Activated CD4-positive, CD25-positive, alpha-beta regulatory T cell treated with anti-CD3 and anti-CD28 coated beads, Interleukin-2, amount 50 U/mL, for 24 hours (primary cell): Measurements from ENCODE around the gene NCKAP5L.
"Not testable (repeated sequence)": the region's sequence is repeated elsewhere in the genome, so short reads cannot be mapped to it uniquely, and the experiment has no call there.

Experiments
- ATAC-seq, 2 donors: fragments of 150-1000 bp; cut with Tn5 transposase; one replicate each; pipeline ENCODE4 v1.10.0; 2021; ENCODE audit warnings: mild to moderate bottlenecking in 1 of 2, moderate library complexity in 1 of 2

Gene NCKAP5L

DNA sequence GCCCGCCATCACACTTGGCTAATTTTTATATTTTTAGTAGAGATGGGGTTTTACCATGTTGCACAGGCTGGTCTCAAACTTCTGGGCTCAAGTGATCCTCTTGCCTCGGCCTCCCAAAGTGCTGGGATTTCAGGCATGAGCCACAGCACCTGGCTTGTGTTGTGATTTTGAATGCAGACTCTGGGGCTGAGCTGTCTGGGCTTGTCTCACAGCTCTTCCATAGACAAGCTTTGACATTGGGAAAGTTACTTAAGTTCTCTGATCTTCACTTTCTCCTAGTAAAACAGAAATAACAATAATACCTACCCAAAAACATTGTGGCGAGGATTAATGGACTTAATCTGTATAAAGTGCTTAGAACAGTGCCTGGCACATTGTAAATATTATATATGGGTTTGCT lies 50.9 kb downstream of the NCKAP5L start:
- no peak for ATAC-seq

DNA sequence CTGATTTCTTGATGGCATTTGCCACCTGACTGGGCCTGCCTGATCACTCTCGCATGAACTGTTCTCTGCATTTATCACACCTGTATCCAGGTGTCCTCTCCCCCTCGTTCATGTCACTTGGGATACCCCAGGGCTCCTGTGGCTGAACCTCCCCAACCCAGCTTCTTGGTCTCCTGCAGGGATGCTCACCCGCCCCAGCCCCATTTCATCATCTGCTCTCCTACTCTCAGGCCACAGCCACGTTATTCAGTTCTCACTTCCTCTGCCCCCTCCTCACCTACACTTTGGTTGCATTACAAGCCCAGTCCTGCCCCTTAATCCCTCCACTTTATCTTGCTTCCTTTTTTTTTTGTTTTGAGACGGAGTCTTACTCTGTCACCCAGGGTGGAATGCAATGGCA lies 51.4 kb downstream of the NCKAP5L start:
- no peak for ATAC-seq

DNA sequence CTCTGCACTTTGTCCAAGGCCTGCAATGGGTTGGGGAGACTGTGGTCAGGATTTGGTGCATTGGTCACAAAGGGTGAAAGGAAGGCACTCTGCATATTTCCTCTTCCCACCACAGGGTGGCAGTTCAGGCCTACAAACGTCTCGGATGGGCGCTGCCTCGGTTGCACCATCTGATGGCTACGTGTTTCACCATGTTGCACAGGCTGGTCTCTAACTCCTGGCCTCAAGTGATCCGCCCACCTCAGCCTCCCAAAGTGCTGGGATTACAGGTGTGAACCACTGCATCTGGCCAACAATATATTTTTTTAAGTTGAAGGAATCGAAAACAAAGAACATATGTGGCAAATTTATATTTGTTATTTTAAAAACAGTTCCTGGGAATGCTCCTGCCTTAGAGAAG lies 51.8 kb downstream of the NCKAP5L start:
- peak; percentile 68 to 85 for ATAC-seq

DNA sequence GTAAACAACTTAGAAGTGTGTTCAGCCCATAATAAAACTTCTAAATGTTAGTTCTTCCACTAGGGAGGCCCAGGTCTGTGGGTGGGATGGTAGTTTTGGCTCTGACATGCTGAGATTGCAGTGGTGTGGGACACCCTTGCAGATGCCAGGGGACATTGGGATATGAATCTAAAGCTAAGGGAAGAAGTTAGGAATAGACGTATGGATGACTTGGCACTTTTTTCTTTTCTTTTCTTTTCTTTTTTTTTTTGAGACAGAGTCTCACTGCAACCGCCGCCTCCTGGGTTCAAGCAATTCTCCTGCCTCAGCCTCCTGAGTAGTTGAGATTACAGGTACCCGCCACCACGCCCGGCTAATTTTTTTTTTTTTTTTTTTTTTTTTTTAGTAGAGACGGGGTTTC lies 55.1 kb downstream of the NCKAP5L start:
- ATAC-seq, result not testable (repeated sequence)

DNA sequence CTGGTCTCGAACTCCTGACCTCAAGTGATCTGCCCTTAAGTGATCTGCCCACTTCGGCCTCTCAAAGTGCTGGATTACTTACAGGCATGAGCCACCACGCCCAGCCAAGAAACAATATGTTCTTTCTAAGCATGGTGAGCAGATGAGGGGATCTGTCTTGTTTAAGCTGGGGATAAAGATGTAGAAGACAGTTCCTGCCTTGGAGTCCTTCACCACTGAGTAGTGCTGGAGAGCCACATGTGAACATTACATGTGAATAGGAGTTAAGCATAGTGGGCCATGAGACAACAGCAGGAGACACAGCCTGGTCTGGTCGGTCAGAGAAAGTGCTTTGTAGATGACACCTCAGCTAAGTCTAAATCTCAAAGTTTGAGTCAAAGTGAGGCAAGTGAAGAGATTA lies 60.9 kb downstream of the NCKAP5L start:
- ATAC-seq, result no peak

DNA sequence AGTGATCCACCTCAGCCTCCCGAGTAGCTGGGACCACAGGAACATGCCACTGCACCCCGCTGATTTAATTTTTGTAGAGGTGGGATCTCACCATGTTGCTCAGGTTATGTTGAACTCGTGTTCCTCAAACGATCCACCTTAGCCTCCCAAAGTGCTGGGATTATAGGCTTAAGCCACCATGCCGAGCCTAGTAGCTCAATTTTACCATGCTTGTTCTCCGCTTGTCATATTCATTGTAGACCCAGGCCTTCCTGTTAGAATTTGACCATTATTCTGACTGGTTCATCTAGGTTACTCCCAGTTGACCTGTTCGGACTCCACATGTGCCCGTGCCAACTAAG lies 62.1 kb downstream of the NCKAP5L start:
- no peak for ATAC-seq

DNA sequence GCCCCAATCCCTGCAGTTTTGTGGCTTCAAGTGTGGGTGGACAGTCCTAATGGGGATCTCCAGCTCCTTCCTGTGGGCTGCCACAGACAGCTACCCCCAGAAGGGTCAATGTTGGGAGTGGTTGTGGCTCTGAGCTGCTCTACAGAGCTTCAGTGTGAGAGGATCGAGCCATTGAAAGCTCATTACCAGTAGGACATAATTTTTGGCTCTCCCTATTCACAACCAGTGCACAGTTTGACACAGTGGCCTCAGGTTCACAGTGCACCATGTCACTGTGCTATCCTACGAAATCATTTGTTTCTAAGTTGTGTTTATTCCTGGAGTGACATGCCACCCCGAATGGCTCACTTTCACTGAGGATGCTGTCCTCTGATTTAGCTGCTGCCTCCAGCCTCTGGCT lies 64.1 kb downstream of the NCKAP5L start:
- ATAC-seq, result no peak

DNA sequence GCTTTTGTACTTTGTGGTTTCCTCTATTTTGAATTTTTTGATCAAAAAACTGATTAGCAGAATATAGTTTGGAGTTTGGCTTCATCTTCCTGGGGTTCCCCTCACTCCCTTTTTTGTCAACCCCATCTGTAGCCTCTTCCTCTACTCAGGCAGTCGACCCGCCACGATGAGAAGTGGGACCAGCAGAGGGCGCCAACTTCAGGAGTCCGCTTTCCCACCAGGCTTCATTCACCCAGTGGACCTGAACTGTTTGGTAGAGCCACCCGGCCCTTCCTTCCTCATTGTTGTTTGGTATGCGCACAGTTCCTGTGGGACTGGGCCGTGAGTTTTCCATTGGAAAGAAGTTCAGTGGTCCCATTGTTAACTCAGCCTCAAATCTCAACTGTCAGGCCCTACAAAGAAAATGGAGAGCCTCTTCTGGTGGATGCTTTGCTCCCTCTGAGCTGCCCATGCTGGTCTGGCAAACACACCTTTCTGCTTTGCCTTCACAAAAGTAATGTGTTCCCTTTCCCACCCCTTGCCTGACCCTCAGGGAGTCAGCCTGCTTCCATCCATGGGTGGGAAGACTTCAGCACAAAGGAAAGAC lies 65.1 kb downstream of the NCKAP5L start:
- peak; percentile 51 to 63 for ATAC-seq

DNA sequence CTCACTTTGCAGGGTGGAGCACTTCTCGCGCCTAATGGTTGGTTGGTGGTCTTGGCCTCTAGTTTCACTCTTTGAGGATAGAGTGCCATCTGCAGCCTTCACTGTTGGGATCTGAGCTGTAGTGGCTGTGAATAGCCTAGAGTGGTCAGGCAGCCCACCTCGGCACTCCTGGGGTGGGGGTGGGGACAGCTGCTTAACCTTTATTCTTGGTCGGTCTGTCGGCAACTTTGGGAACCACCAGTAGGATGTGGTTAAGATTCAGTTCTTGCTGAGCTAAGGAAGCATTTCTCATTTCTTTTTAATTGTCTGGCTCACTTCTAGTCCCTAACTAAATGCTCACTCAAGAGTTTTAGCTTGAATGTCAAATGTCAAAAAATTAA lies 65.8 kb downstream of the NCKAP5L start:
- ATAC-seq, result peak; percentile 12 to 19

DNA sequence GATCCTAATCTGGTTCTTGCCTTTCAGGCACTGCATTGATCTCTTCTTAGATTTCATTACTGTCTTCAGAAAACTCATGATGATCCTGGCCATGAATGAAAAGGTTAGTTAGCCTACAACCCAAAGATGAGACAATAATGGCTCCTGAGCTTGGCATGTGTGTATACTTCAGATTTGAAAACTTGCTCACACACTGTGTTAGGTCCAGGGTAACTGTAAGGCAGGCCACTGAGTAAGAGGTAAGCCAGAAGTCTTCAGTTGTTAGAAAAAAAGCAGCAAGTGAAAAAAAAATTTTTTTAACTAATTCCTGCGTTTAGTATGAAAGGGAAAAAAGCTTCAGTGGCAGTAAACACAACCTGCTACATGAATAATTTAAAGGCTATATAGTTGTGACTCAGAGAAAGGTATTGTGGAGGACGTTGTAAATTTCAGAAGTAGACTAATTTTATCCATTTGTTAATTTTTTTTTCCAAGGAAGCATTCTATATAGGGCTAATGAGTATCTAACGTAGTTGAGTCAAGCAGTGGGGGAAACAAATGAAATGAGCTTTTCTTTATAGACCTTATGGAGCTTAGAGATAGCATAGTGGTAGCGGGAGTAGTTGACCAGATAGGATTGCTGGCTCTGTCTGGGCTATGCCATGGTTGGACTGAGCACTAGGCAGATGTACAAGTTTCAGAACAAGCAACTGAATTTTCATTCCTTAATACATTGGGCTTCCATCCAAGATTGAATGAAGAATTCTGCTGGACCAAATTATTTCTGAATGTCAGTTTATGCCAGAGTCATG lies 66.3 kb downstream of the NCKAP5L start:
- ATAC-seq, result peak; percentile 69

DNA sequence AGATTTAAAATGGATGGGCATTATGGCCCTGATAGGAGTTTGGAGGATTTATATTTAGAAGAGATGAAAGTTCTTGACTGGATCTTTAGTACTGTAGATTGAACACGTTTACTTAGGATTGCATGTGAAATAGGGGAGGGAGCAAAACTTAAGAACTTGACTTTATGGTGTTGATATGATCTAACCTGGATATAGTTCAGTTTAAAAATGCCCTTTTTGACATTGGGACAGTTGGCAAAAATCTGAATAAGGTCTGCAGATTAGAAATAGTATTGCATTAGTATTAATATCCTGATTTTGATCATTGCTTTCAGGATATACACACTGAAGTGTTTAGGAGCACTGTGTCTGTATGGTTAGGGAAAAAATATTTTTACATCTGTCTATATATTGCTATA lies 77.2 kb downstream of the NCKAP5L start:
- ATAC-seq, result no peak

DNA sequence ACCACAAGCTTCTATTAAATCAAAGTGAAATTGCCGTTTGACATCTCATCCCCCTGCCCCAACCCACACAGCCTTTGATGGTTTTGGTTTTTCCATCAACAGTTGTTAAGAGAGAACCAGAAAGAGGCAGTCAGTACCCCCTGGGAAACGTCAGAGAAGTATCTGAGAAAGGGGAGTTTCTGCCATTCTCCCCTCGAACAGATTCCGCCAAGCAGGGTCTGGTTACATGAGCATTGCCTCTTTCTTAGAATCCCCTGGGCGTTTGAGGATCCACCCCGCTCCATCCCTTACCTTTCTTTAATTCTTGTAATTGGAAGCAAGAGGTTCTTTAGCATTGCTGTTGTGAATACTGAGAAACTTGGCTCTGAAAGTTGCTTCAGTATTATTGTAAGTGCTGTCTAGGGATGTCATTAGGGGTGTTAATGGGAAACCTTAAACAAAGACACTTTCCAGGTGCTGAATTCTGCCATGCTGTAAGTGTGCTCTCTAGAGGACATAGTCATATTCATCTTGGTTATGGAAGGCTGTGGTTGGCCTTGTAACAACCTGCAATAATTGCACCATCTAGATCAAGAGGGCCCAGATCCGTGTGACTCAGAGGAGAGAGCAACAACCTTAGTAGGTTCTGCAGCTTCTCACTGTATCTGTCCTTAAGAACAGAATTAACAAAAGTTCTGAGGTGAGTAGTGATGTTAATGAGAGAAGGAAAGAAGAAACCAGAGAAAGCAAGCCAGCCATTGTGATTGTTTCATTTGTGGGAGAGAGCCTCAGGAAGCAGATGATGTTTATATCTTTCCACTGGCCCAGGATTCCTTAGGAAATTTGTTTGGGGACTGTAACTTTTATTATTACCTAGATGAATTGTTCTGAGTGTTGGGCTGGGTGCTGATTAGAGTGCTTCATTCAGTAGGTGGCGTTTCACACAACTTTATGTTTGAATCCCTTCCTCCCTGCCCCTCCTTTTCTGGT lies 77.9 kb downstream of the NCKAP5L start:
- ATAC-seq, result peak; percentile 91 to 95

DNA sequence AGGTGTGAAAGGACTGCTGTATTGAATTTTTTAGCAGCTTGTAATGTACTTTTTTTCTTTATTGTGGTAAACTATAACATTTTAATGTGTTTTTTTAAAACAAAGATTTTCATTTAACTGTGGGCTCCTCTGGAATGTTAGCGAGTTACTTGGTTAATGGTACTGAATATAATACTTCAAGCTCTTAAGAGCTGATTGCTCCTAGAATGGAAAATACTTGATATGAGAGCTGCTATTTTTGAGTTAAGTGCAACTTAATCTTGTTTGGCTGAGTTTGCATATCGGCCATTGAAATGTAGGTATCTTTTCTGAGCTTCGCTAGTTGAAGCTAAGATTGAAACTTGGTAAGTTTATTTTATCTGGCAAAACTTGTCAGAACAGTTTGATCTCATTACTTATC lies 79.4 kb downstream of the NCKAP5L start:
- no peak for ATAC-seq

DNA sequence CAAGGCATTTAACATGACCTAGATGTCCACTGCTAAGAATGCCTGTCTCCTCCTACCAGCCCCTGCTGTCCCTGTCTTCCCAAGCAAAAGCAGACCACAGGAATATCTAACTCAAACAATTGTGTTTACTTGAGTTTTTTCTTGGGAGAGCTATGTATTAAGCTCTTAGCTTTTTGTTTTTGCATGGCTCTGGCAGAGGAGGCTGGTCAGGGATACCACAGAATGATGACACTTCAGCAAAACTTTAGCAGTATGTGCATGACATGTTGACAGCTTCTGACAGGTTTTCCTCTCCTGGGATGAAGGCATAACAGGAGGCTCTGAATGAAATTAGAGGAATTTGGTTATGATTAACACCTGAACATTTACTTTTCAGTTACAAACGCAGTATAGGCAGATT lies 79.9 kb downstream of the NCKAP5L start:
- no peak for ATAC-seq

DNA sequence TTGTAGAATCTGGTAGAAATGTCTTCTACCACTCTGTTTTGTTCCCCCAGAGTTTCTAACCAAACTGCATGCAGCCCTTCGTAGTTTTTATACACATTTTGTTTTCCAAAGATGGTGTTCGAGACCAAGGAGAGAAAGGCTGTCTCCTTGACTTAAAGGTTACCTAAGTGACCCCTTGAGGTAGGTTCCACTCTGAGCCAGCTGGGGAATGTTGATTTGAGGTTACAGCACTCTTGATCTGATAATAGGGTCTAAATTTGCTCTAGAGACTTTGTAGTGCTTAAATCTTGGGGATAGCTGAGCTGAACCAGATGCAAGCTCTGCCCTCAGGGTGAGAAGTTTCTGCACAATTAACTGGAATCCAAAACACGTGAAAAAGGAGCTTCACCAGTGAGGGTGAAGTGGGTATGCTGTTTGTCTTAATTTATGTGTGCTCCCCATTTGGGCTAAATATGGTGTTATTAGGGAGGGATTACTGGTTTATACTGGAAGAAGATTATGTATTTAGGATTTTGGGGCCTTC lies 83.8 kb downstream of the NCKAP5L start:
- ATAC-seq, result no peak

DNA sequence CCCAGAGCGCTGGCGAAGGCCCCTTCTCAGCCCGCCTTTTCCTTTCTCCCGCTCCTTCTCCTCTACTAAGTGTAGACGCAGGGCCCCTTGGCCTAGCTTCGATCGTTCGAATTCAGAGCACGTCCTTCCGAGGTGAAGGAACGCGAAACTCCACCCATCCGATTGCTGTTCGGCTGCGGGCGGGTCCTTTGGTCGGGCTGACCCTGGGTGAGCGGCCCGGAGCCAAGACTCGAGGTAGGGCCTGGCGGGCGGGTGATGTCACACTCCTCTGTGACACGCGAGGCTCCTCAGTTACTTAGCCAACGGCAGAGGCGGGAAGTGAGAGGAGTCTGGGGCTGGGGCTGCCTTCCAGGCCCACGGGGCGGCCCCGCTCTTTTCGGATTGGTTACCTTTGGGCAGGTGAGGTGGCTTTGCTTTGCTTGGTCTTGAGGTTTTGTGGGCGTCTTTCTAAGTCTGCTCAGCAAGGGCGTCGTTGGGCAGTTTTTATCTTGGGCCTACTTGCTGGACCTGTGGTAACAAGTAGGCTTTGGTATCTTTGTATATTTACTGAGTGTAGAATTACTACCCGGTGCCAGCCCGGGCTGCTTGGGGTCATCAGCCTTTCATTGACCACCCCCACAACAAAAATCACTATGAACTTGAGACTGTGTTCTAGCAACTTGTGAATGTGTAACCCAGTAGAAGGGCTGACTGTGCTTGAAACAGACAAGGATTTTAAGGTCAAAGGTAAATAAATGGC lies 86.2 kb downstream of the NCKAP5L start:
- ATAC-seq, result peak; percentile 72 to 73
